ENCODE measurements around the gene BARHL1. TPM values are rescaled to one million over a fixed set of nuclear protein-coding genes. Genes with fewer than 3 reads are reported as not detected.
A peak's percentile ranks its signal among the peaks of the same experiment; 100 is the strongest.

The BARHL1 gene
- total and polyA plus RNA-seq, 2 of the 4 experiments (the other 2 are of a cell fraction): not detected

DNA sequence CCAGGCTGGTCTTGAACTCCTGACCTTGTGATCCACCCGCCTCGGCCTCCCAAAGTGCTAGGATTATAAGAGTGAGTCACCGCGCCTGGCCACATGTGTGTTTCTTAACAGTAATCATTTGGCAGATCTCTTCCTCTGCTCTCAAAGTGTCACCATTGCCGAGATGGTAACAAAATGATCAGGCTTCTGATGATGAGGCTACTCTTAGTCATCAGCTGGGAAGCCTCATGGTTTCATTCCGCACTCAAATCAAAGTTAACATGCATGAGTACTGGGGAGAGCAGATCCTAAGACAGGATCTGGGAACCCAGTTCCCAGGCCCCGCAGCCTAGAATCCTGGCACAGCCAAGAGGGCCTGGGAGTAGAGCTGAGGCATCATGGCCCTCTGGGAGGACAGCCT is 27.4 kb downstream of the BARHL1 start:
- H3K27ac ChIP-seq (ENCODE audit: insufficient read depth, low read length): no peak overlapping the region
- H3K27me3 ChIP-seq (ENCODE audit: control insufficient read depth, insufficient read depth, low read length): no peaks in the 10 kb centered on the region
- no peak overlapping the region for H3K4me2 ChIP-seq (ENCODE audit: low read depth, low read length)
- 73% methylated on average over 3 of the region's 7 CpGs; no CpG with 5 or more reads in 1 of the 2 experiments for WGBS, 2 experiments (ENCODE audit: extremely low coverage in 2 of 2, insufficient read length in 1 of 2)
- H3K4me1 ChIP-seq (ENCODE audit: control insufficient read depth, insufficient read depth, low read length): peaks cover 3% of the 10 kb centered on the region
- in situ Hi-C loops (cut with MboI; ENCODE audit: low sequenced_read_pairs): no loop called here
- H3K23ac ChIP-seq (ENCODE audit: low read depth, low read length): no peak overlapping the region
- H2BK120ac ChIP-seq (ENCODE audit: low read depth, low read length): no peak overlapping the region
- H2BK20ac ChIP-seq (ENCODE audit: low read depth, low read length): no peak overlapping the region
- no peaks in the 10 kb centered on the region for H3K9me3 ChIP-seq (ENCODE audit: control insufficient read depth, insufficient read depth, low read length)
- H2AK5ac ChIP-seq (ENCODE audit: low read depth, low read length): no peak overlapping the region
- intact Hi-C loops (cut with micrococcal nuclease): no loop called here
- dilution Hi-C loops (cut with HindIII; ENCODE audit: low sequenced_read_pairs, unreplicated experiment): no loop called here
- H2AFZ ChIP-seq (replicated peaks; ENCODE audit: low read length, poor library complexity): no peak overlapping the region
- no peak overlapping the region for H3K4me3 ChIP-seq (ENCODE audit: insufficient read depth, low read depth, low read length)
- H3K79me1 ChIP-seq (ENCODE audit: low read depth in 1 of 2, low read length in 2 of 2): peaks cover 0 to 6% of the 10 kb centered on the region in 2 experiments; a peak in 1 of 4 replicates
- peaks cover 25% of the 10 kb centered on the region for H3K36me3 ChIP-seq (ENCODE audit: control insufficient read depth, insufficient read depth, low read length)
- ChIA-PET POLR2A (ENCODE audit: unreplicated experiment) (no interaction called here), CTCF (interaction anchor here (0.6 kb wide), 1 partner anchor 14 kb away, joined by 4 read pairs; no protein-coding TSS in a partner anchor)
- H3K4ac ChIP-seq (ENCODE audit: low read depth, low read length): no peak overlapping the region
- TF ChIP-seq SMC3 (IDR thresholded peaks at IDR 0.05; ENCODE audit: low read depth, low read length) (no peak), FOS (IDR thresholded peaks at IDR 0.05; ENCODE audit: low read depth, low read length) (peak; percentile 60), RFX5 (IDR thresholded peaks at IDR 0.05; ENCODE audit: low read depth, low read length) (no peak), CEBPB (IDR thresholded peaks at IDR 0.05; ENCODE audit: low read depth, low read length) (peak; percentile 42; the same call in 1 of the 2 replicates), BHLHE40 (IDR thresholded peaks at IDR 0.05; ENCODE audit: low read depth, low read length) (peak; percentile 30; the same call in 1 of the 2 replicates), MAFK (IDR thresholded peaks at IDR 0.05; ENCODE audit: low read depth, low read length) (no peak), CHD1 (IDR thresholded peaks at IDR 0.05; ENCODE audit: low read depth, low read length) (no peak), NFE2L2 (IDR thresholded peaks at IDR 0.05; ENCODE audit: low read depth, low read length) (no peak), MXI1 (IDR thresholded peaks at IDR 0.05; ENCODE audit: borderline replicate concordance, low read depth, low read length) (peak; percentile 41; the same call in 1 of the 2 replicates), POLR2A (IDR thresholded peaks at IDR 0.05; ENCODE audit: low read depth, low read length) (no peak)
- TF ChIP-seq, protein P1, sequence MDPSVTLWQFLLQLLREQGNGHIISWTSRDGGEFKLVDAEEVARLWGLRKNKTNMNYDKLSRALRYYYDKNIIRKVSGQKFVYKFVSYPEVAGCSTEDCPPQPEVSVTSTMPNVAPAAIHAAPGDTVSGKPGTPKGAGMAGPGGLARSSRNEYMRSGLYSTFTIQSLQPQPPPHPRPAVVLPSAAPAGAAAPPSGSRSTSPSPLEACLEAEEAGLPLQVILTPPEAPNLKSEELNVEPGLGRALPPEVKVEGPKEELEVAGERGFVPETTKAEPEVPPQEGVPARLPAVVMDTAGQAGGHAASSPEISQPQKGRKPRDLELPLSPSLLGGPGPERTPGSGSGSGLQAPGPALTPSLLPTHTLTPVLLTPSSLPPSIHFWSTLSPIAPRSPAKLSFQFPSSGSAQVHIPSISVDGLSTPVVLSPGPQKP (IDR thresholded peaks at IDR 0.05; ENCODE audit: borderline replicate concordance, low read depth, low read length): no peak
- TF ChIP-seq, protein P2, sequence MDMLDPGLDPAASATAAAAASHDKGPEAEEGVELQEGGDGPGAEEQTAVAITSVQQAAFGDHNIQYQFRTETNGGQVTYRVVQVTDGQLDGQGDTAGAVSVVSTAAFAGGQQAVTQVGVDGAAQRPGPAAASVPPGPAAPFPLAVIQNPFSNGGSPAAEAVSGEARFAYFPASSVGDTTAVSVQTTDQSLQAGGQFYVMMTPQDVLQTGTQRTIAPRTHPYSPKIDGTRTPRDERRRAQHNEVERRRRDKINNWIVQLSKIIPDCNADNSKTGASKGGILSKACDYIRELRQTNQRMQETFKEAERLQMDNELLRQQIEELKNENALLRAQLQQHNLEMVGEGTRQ (IDR thresholded peaks at IDR 0.05; ENCODE audit: low read depth, low read length): peak; percentile 26; the same call in 1 of the 2 replicates
- TF ChIP-seq, protein P3, sequence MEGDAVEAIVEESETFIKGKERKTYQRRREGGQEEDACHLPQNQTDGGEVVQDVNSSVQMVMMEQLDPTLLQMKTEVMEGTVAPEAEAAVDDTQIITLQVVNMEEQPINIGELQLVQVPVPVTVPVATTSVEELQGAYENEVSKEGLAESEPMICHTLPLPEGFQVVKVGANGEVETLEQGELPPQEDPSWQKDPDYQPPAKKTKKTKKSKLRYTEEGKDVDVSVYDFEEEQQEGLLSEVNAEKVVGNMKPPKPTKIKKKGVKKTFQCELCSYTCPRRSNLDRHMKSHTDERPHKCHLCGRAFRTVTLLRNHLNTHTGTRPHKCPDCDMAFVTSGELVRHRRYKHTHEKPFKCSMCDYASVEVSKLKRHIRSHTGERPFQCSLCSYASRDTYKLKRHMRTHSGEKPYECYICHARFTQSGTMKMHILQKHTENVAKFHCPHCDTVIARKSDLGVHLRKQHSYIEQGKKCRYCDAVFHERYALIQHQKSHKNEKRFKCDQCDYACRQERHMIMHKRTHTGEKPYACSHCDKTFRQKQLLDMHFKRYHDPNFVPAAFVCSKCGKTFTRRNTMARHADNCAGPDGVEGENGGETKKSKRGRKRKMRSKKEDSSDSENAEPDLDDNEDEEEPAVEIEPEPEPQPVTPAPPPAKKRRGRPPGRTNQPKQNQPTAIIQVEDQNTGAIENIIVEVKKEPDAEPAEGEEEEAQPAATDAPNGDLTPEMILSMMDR (conservative IDR thresholded peaks at IDR 0.05; ENCODE audit: low read depth, low read length): no peak
- H3K18ac ChIP-seq (ENCODE audit: low read depth, low read length): no peak overlapping the region
- H2AK9ac ChIP-seq (replicated peaks; ENCODE audit: low read depth, low read length, poor library complexity): no peak overlapping the region
- BruUV-seq (replicated peaks): no TSS peak
- no peak overlapping the region for H3K56ac ChIP-seq (ENCODE audit: extremely low read depth, insufficient read depth, low read length)
- no peak overlapping the region for H2BK5ac ChIP-seq (ENCODE audit: low read depth, low read length, poor library complexity, severe bottlenecking)
- peaks cover 15% of the 10 kb centered on the region; the same call in 1 of the 2 replicates for H4K20me1 ChIP-seq (ENCODE audit: insufficient read depth, low read length)
- peak; percentile 96 for DNase-seq
- peaks cover 3% of the 10 kb centered on the region for H3K9me1 ChIP-seq (ENCODE audit: insufficient read depth, low read length)
- H4K5ac ChIP-seq (ENCODE audit: low read depth, low read length): no peak overlapping the region
- no peak overlapping the region for H2BK15ac ChIP-seq (ENCODE audit: low read depth, low read length)
- no peak overlapping the region for H3K14ac ChIP-seq (replicated peaks; ENCODE audit: low read depth, low read length)
- no peak overlapping the region for H4K8ac ChIP-seq (ENCODE audit: low read depth in 2 of 2, low read length in 2 of 2)
- no peak overlapping the region for H4K91ac ChIP-seq (ENCODE audit: insufficient read depth, low read depth, low read length)
- peak; percentile 90 for ATAC-seq (ENCODE audit: low read depth)
- H3K9ac ChIP-seq (ENCODE audit: low read depth, low read length): no peak overlapping the region

All from IMR-90 (cell line).